OCI-LY7 (cell line): ENCODE measurements around the gene EPHB1. TPM values are rescaled to one million over a fixed set of nuclear protein-coding genes. Genes with fewer than 3 reads are reported as not detected.

Experiments
- BruUV-seq: library from RNA; stranded (reverse); fragments of 400-500 nt; replicated peaks from 2 replicates; lab custom pipeline; 2021; lab: Mats Ljungman, UMichigan
- CTCF ChIA-PET: fragments of 300-600 bp; sonication (Branson Sonifier 250); formaldehyde crosslinking; loops from one replicate; lab custom pipeline; 2022; ENCODE audit warnings: antibody characterized with exemption; ENCODE audit not compliant: unreplicated experiment; lab: Charles Lee
- POLR2A ChIA-PET: fragments of 300-600 bp; sonication (Branson Sonifier 250); formaldehyde crosslinking; loops from one replicate; lab custom pipeline; 2022; ENCODE audit warnings: antibody characterized with exemption; lab: Charles Lee
- DNase-seq: peaks from one replicate; pipeline ENCODE4 v3.0.0-alpha.2; 2015; ENCODE audit warnings: low spot score
- H2AFZ ChIP-seq: fragments of 200-600 bp; sonication (generic), shearing (Covaris generic); 2 replicates; pipeline ENCODE4 v1.6.1; 2014; ENCODE audit warnings: mild to moderate bottlenecking, antibody characterized with exemption, low read length, moderate library complexity
- H3K27ac ChIP-seq: fragments of 200-600 bp; sonication (generic); 2 replicates; pipeline ENCODE4 v1.5.1; 2014; ENCODE audit warnings: mixed run types, low read depth, mild to moderate bottlenecking, moderate library complexity, low read length, inconsistent platforms; ENCODE audit not compliant: poor library complexity, severe bottlenecking
- H3K36me3 ChIP-seq: fragments of 200-600 bp; sonication (generic); 2 replicates; pipeline ENCODE4 v1.6.1; 2014; ENCODE audit warnings: mild to moderate bottlenecking, antibody characterized with exemption, low read length, moderate library complexity, mixed read lengths; ENCODE audit not compliant: insufficient read depth
- H3K4me1 ChIP-seq: fragments of 200-600 bp; sonication (generic); 2 replicates; pipeline ENCODE4 v1.5.1; 2014; ENCODE audit warnings: mild to moderate bottlenecking, low read length; ENCODE audit not compliant: insufficient read depth, poor library complexity, severe bottlenecking
- H3K4me2 ChIP-seq: fragments of 200-600 bp; sonication (generic); 2 replicates; pipeline ENCODE4 v1.6.1; 2014; ENCODE audit warnings: mild to moderate bottlenecking, low read length
- H3K4me3 ChIP-seq: fragments of 200-600 bp; sonication (generic); 2 replicates; pipeline ENCODE4 v1.5.1; 2014; ENCODE audit warnings: mild to moderate bottlenecking, low read depth, low read length; ENCODE audit not compliant: poor library complexity, severe bottlenecking
- H3K79me2 ChIP-seq: fragments of 200-600 bp; sonication (generic); 2 replicates; pipeline ENCODE4 v1.6.1; 2016; ENCODE audit warnings: low read depth, mild to moderate bottlenecking, low read length, moderate library complexity, mixed read lengths; ENCODE audit not compliant: insufficient read depth
- H3K9me2 ChIP-seq: fragments of 200-600 bp; sonication (generic); 2 replicates; pipeline ENCODE4 v1.6.1; 2016; ENCODE audit warnings: mild to moderate bottlenecking, low read length, mixed read lengths; ENCODE audit not compliant: insufficient read depth
- H3K9me3 ChIP-seq: fragments of 200-600 bp; sonication (generic); 2 replicates; pipeline ENCODE4 v1.6.1; 2014; ENCODE audit warnings: mild to moderate bottlenecking, mixed run types, low read length, mixed read lengths
- H4K20me1 ChIP-seq: fragments of 200-600 bp; sonication (generic); 2 replicates; pipeline ENCODE4 v1.6.1; 2014; ENCODE audit warnings: mild to moderate bottlenecking, antibody characterized with exemption, low read length, moderate library complexity, mixed read lengths; ENCODE audit not compliant: insufficient read depth
- EZH2phosphoT487 ChIP-seq: fragments of 200-600 bp; sonication (generic); IDR thresholded peaks from 2 replicates; pipeline ENCODE4 v1.6.1; 2018; ENCODE audit warnings: low read depth, borderline replicate concordance, mild to moderate bottlenecking, mixed run types, antibody characterized with exemption, low read length, moderate library complexity, mixed read lengths
- intact Hi-C: fragments of 100-400 bp; cut with micrococcal nuclease; formaldehyde crosslinking; loops from one replicate; pipeline ENCODE4 v1.10.0; 2022; ENCODE audit not compliant: unreplicated experiment
- total RNA-seq, 2 experiments: library from RNA; depleted of rRNA in 1 of 2; stranded (reverse); fragments of >200 nt in 1 of 2; shearing (Covaris generic) in 1 of 2; gene quantifications; 2 replicates each; pipeline ENCODE4 v1.2.3, GENCODE V29; 2014 to 2022
- TF ChIP-seq, protein P1 (sequence below): fragments of 200-600 bp; sonication (generic); conservative IDR thresholded peaks from 2 replicates; pipeline ENCODE4 v1.5.1; 2014; ENCODE audit warnings: mild to moderate bottlenecking, antibody characterized with exemption, low read length, moderate library complexity, mixed read lengths

Gene EPHB1
- total RNA-seq, 2 experiments from 2014 or later = 0.54 to 1.3 TPM

DNA sequence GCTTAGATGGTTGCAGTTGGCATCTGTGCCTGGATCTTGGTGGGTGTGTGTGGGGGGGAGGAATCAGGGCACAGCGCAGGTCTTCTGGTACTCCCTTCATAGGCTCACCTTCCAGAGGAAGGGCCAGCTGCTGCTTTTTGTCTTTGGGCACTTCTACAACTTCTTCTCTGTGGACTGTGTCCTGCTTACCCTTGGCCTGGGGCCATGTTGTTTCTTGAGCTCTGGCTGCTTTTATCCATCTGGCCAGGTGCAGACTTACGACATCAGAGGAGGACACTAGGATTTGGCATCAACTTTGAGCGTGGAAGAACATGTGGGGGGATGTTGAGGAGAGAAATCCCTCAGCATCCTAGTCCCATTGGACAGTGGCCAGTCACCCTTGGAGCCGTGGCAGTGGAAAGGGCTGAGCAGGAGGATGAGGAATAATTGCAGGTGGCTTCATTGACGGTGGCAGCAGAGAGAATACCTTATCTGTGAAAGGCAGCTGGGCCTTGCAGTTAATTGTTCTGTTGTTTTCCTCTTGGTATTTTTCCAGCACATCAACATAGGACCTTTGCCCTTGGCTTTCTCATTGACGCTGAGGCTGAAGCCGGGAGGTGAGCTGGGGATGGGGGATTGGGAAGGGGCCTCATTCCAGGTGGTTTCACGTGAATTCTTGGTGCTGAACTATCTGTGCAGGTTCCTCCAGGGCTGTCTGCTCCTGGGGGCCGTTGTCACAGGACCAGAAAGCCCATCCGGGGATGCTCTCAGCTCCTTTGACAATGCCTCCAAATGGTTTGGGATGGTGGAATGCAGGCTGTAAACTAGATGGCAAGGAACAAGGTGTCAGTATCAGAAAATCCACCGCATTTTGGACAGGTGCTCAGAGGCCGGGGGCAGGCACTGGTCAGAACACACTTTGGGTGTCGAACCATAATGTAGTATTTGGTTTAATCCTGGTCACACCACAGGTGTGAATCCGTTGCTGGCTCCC lies 9.7 kb downstream of the EPHB1 start:
- Histone ChIP-seq H3K36me3 (no peaks in the 10 kb centered on the region), H3K9me3 (no peaks in the 10 kb centered on the region), H4K20me1 (no peaks in the 10 kb centered on the region), H2AFZ (no peak overlapping the region), H3K4me3 (no peak overlapping the region), H3K79me2 (no peaks in the 10 kb centered on the region), H3K27ac (no peak overlapping the region), H3K4me1 (no peaks in the 10 kb centered on the region), H3K9me2 (no peaks in the 10 kb centered on the region), H3K4me2 (no peak overlapping the region)
- no peak for DNase-seq
- intact Hi-C loops = no loop called here
- ChIA-PET POLR2A (no interaction called here), CTCF (no interaction called here)
- TF ChIP-seq, protein P1, sequence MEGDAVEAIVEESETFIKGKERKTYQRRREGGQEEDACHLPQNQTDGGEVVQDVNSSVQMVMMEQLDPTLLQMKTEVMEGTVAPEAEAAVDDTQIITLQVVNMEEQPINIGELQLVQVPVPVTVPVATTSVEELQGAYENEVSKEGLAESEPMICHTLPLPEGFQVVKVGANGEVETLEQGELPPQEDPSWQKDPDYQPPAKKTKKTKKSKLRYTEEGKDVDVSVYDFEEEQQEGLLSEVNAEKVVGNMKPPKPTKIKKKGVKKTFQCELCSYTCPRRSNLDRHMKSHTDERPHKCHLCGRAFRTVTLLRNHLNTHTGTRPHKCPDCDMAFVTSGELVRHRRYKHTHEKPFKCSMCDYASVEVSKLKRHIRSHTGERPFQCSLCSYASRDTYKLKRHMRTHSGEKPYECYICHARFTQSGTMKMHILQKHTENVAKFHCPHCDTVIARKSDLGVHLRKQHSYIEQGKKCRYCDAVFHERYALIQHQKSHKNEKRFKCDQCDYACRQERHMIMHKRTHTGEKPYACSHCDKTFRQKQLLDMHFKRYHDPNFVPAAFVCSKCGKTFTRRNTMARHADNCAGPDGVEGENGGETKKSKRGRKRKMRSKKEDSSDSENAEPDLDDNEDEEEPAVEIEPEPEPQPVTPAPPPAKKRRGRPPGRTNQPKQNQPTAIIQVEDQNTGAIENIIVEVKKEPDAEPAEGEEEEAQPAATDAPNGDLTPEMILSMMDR = no peak
- TF ChIP-seq EZH2phosphoT487 = no peak
- BruUV-seq = no TSS peak

GRCh38 chr3:134807189-134807588 lies 12.1 kb downstream of the EPHB1 start:
- no peaks in the 10 kb centered on the region for H3K9me3 ChIP-seq
- CTCF ChIA-PET = no interaction called here
- POLR2A ChIA-PET = no interaction called here
- no TSS peak for BruUV-seq
- no peak overlapping the region for H3K4me2 ChIP-seq
- no peaks in the 10 kb centered on the region for H3K36me3 ChIP-seq
- TF ChIP-seq, protein P1 = no peak
- no peak for TF ChIP-seq EZH2phosphoT487
- no peak for DNase-seq
- no peaks in the 10 kb centered on the region for H3K79me2 ChIP-seq
- H2AFZ ChIP-seq = no peak overlapping the region
- no peaks in the 10 kb centered on the region for H3K9me2 ChIP-seq
- no peak overlapping the region for H3K4me3 ChIP-seq
- intact Hi-C loops = no loop called here
- H4K20me1 ChIP-seq = no peaks in the 10 kb centered on the region
- H3K4me1 ChIP-seq = no peaks in the 10 kb centered on the region
- H3K27ac ChIP-seq = no peak overlapping the region

DNA sequence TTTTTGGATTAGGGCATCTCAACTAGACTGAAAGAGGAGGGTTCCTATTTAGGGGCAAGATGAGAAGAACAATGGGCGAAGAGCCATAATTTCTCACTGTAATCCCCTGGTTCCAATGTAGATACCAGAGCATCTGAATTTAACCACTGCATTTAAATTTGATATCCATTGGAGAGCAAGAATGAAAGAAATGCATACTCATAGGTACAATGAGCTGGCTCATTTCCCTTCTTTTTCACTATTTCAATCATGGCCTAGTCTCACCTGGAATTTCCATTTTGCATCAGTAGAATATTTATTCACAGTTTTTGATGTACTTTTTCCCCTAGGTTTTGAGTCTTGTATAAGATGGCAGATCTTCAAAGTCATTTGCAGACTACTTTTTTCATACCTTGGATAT lies 13.8 kb downstream of the EPHB1 start:
- Histone ChIP-seq H3K9me2 (no peaks in the 10 kb centered on the region), H3K4me3 (no peak overlapping the region), H3K4me2 (no peak overlapping the region), H4K20me1 (no peaks in the 10 kb centered on the region), H3K4me1 (no peaks in the 10 kb centered on the region), H3K79me2 (no peaks in the 10 kb centered on the region), H2AFZ (no peak overlapping the region), H3K36me3 (no peaks in the 10 kb centered on the region), H3K27ac (no peak overlapping the region), H3K9me3 (no peaks in the 10 kb centered on the region)
- no peak for DNase-seq
- ChIA-PET POLR2A (no interaction called here), CTCF (no interaction called here)
- no TSS peak for BruUV-seq
- TF ChIP-seq, protein P1 = no peak
- no peak for TF ChIP-seq EZH2phosphoT487
- intact Hi-C loops = no loop called here
